Measurements from ENCODE around the gene CALB2. TPM values are rescaled to one million over a fixed set of nuclear protein-coding genes. Genes with fewer than 3 reads are reported as not detected.

Gene CALB2
- total RNA-seq, 1 experiment from 2014 or later, result not detected

DNA sequence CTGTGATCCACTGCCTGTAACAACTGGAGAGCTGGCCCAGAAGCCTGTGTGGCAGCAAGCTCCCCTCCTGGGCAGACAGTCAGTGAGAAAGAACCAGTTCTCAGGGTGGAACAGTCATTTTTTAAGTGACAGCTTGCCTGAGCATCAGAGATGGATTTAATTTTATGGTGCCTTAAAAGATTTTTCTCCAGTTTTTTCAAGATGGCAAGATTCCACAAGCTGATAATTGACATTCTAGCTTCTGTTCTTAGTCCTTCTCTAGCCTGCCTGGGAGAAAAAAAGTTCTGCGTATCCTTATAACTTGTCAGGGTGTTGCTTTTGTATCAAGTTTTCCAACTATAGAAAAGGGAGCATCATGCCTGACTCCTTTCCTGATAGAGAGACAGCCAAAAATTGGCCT lies 21.2 kb downstream of the CALB2 start:
- Histone ChIP-seq H3K4me3 (ENCODE audit: low read depth, low read length, poor library complexity, severe bottlenecking) (no peak overlapping the region), H3K36me3 (ENCODE audit: insufficient read depth, low read length, poor library complexity, severe bottlenecking) (no peaks in the 10 kb centered on the region), H3K9me3 (ENCODE audit: low read depth, low read length, poor library complexity, severe bottlenecking) (no peaks in the 10 kb centered on the region), H3K4me1 (ENCODE audit: insufficient read depth, low read length, poor library complexity, severe bottlenecking) (no peaks in the 10 kb centered on the region), H3K27me3 (replicated peaks; ENCODE audit: insufficient read depth, low read depth, low read length, poor library complexity) (peaks cover 47% of the 10 kb centered on the region), H3K27ac (ENCODE audit: low read depth, low read length, poor library complexity, severe bottlenecking) (no peak overlapping the region)
- CTCF ChIA-PET, result no interaction called here
- POLR2A ChIA-PET (ENCODE audit: low non-redundant PET), result no interaction called here
- intact Hi-C loops (cut with micrococcal nuclease; ENCODE audit: unreplicated experiment), result loop anchor here (10.0 kb wide), 2 partner anchors 55 to 65 kb away; partner anchors contain the start of gene TLE7
- no peak for TF ChIP-seq EZH2 (IDR thresholded peaks at IDR 0.05; ENCODE audit: borderline replicate concordance, low read depth, low read length, poor library complexity, severe bottlenecking)
- TF ChIP-seq, protein P1, sequence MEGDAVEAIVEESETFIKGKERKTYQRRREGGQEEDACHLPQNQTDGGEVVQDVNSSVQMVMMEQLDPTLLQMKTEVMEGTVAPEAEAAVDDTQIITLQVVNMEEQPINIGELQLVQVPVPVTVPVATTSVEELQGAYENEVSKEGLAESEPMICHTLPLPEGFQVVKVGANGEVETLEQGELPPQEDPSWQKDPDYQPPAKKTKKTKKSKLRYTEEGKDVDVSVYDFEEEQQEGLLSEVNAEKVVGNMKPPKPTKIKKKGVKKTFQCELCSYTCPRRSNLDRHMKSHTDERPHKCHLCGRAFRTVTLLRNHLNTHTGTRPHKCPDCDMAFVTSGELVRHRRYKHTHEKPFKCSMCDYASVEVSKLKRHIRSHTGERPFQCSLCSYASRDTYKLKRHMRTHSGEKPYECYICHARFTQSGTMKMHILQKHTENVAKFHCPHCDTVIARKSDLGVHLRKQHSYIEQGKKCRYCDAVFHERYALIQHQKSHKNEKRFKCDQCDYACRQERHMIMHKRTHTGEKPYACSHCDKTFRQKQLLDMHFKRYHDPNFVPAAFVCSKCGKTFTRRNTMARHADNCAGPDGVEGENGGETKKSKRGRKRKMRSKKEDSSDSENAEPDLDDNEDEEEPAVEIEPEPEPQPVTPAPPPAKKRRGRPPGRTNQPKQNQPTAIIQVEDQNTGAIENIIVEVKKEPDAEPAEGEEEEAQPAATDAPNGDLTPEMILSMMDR (conservative IDR thresholded peaks at IDR 0.05; ENCODE audit: low read depth, low read length), result no peak
- DNase-seq (ENCODE audit: low spot score), result no peak
- no TSS peak for BruUV-seq (replicated peaks)

DNA sequence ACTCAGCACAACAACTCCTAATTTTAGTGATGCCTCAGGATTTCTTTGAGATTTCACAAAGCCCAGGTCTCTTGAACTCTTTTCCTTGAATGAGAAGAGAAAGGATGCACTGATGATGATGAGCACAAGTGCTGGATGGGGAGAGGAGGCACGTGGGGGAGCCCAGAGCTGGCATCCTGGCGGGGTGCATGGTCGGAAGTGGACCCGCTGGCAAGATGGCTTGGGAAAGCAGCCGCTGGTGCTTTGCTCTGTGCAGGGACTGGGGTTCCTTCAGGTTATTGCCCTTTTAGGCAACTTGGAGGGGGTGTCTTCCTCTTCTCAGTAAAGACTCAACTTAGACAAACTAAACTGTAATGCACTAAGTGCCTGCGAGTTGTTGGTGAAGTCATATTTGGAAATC lies 22.3 kb downstream of the CALB2 start:
- H3K4me3 ChIP-seq (ENCODE audit: low read depth, low read length, poor library complexity, severe bottlenecking), result no peak overlapping the region
- H3K27ac ChIP-seq (ENCODE audit: low read depth, low read length, poor library complexity, severe bottlenecking), result no peak overlapping the region
- no peaks in the 10 kb centered on the region for H3K4me1 ChIP-seq (ENCODE audit: insufficient read depth, low read length, poor library complexity, severe bottlenecking)
- BruUV-seq (replicated peaks), result no TSS peak
- DNase-seq (ENCODE audit: low spot score), result no peak
- H3K36me3 ChIP-seq (ENCODE audit: insufficient read depth, low read length, poor library complexity, severe bottlenecking), result no peaks in the 10 kb centered on the region
- TF ChIP-seq, protein P1 (conservative IDR thresholded peaks at IDR 0.05; ENCODE audit: low read depth, low read length), result no peak
- TF ChIP-seq EZH2 (IDR thresholded peaks at IDR 0.05; ENCODE audit: borderline replicate concordance, low read depth, low read length, poor library complexity, severe bottlenecking), result no peak
- intact Hi-C loops (cut with micrococcal nuclease; ENCODE audit: unreplicated experiment), result loop anchor here (10.0 kb wide), 2 partner anchors 56 to 64 kb away; partner anchors contain the start of gene TLE7
- CTCF ChIA-PET, result no interaction called here
- H3K27me3 ChIP-seq (replicated peaks; ENCODE audit: insufficient read depth, low read depth, low read length, poor library complexity), result peaks cover 57% of the 10 kb centered on the region
- H3K9me3 ChIP-seq (ENCODE audit: low read depth, low read length, poor library complexity, severe bottlenecking), result no peaks in the 10 kb centered on the region
- POLR2A ChIA-PET (ENCODE audit: low non-redundant PET), result no interaction called here

DNA sequence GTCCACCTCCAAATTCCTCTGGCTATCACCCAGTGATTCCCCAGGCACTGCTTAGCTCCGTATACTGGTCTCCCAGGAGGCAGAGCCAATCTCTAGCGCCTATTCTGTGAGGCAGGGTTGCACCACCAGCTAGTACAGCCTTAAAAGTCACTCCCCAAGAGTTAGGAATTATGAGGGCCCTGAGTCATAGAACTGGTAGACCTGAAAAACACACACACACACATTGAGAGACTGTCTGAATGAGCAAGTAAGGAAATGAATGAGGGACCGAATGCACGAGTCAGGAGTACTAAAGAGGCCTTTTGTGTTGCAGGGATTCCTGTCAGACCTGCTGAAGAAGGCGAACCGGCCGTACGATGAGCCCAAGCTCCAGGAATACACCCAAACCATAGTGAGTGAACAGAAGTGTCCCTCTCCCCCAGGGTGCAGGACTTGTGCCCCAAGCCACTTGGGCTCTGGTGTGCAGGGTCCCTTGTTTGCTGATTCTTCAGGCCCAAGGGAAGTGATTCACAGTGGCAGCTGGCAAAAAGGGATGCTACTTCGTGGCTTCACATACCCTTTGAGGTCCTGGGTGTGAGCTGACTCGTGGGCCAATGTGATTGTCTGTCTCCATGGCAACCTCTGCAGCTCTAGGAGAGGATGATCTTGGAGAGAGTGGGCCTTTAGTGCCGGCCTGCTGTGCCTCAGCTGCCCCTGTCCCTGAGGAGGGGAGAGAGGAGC lies 24.7 kb downstream of the CALB2 start:
- ChIA-PET CTCF (no interaction called here), POLR2A (ENCODE audit: low non-redundant PET) (no interaction called here)
- TF ChIP-seq, protein P1 (conservative IDR thresholded peaks at IDR 0.05; ENCODE audit: low read depth, low read length), result no peak
- TF ChIP-seq EZH2 (IDR thresholded peaks at IDR 0.05; ENCODE audit: borderline replicate concordance, low read depth, low read length, poor library complexity, severe bottlenecking), result no peak
- Histone ChIP-seq H3K9me3 (ENCODE audit: low read depth, low read length, poor library complexity, severe bottlenecking) (no peaks in the 10 kb centered on the region), H3K4me3 (ENCODE audit: low read depth, low read length, poor library complexity, severe bottlenecking) (no peak overlapping the region), H3K36me3 (ENCODE audit: insufficient read depth, low read length, poor library complexity, severe bottlenecking) (no peaks in the 10 kb centered on the region), H3K27ac (ENCODE audit: low read depth, low read length, poor library complexity, severe bottlenecking) (no peak overlapping the region), H3K4me1 (ENCODE audit: insufficient read depth, low read length, poor library complexity, severe bottlenecking) (no peaks in the 10 kb centered on the region), H3K27me3 (replicated peaks; ENCODE audit: insufficient read depth, low read depth, low read length, poor library complexity) (peaks cover 78% of the 10 kb centered on the region)
- intact Hi-C loops (cut with micrococcal nuclease; ENCODE audit: unreplicated experiment), result loop anchor here (10.0 kb wide), 2 partner anchors 58 to 62 kb away; partner anchors contain the start of gene TLE7
- DNase-seq (ENCODE audit: low spot score), result no peak
- BruUV-seq (replicated peaks), result no TSS peak

Measured in A673 (cell line).